Epithelial cell of esophagus (primary cell): ENCODE results near the gene TEDC1.
A peak's percentile ranks its signal among the peaks of the same experiment; 100 is the strongest.

Source experiments
- DNase-seq: peaks from one replicate; pipeline ENCODE4 v3.0.0; 2010; ENCODE audit warnings: low read depth
- H3K4me3 ChIP-seq: 2 replicates; pipeline ENCODE4 v1.5.1; 2011; ENCODE audit warnings: mild to moderate bottlenecking, low read length, control low read depth
- CTCF ChIP-seq: IDR thresholded peaks from 2 replicates; pipeline ENCODE4 v1.5.1; 2011; ENCODE audit warnings: low read depth, mild to moderate bottlenecking, low read length, control low read depth, inconsistent platforms; ENCODE audit not compliant: insufficient read depth; ENCODE audit errors: missing control alignments

Gene TEDC1

GRCh38 chr14:105490572-105491365 lies at the start of gene TEDC1:
Gene TEDC1, plus strand, starts transcription at chr14:105491246. Its CDS starts 130 bp downstream, at chr14:105491376.
- TF ChIP-seq CTCF: peak; percentile 37
- DNase-seq: peak; percentile 100
- peak within 1 kb of the TSS; percentile 61 for H3K4me3 ChIP-seq

GRCh38 chr14:105442125-105442524 lies 48.9 kb upstream of the TEDC1 start:
- no peak overlapping the region for H3K4me3 ChIP-seq
- no peak for DNase-seq
- TF ChIP-seq CTCF: no peak

GRCh38 chr14:105442834-105443233 lies 48.2 kb upstream of the TEDC1 start:
- TF ChIP-seq CTCF: no peak
- H3K4me3 ChIP-seq: no peak overlapping the region
- DNase-seq: no peak

GRCh38 chr14:105444859-105445258 lies 46.2 kb upstream of the TEDC1 start:
- H3K4me3 ChIP-seq: no peak overlapping the region
- no peak for TF ChIP-seq CTCF
- DNase-seq: no peak

GRCh38 chr14:105445290-105445689 lies 45.8 kb upstream of the TEDC1 start:
- no peak for DNase-seq
- H3K4me3 ChIP-seq: no peak overlapping the region
- no peak for TF ChIP-seq CTCF

- no peak overlapping the region for H3K4me3 ChIP-seq
- no peak for DNase-seq
- TF ChIP-seq CTCF: no peak
Measured at GRCh38 chr14:105445901-105446845, 44.9 kb upstream of the TEDC1 start.
